ENCODE results near the gene FOXB1.

DNA sequence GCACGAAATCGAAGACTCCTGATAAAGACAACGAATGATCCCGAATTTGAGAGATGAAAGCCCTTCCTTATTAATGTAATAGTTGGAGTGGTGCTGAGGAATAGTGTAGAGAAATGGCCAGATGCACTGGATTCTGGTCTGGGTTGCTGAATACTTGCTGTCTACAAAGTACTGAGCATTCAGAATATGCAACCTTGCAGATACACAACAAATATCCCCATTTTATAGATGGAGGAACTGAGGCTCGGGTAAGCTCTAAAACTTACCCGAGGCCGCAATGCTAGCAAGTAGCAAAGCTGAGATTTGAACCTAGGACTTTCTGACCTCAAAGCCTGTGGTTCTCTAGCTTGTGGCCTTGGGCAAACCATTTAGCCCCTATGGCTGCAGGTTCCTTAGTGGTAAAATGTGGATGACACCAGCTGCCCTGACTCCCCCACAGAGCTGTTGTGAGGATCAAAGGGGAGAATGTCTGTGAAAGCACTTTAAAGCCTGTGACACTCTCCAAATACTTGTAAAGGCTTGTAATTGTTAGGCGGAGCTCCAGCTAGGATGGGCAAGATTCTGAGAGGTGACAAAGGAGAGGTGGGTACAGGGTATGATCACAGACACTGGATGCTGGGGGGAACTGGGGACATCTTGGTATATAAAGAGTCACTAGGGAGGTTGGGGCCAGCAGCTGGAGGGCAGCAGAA, 39.8 kb downstream of the FOXB1 start:
- no peak for TF ChIP-seq POLR2A (IDR thresholded peaks at IDR 0.05)
- TF ChIP-seq, protein P1, sequence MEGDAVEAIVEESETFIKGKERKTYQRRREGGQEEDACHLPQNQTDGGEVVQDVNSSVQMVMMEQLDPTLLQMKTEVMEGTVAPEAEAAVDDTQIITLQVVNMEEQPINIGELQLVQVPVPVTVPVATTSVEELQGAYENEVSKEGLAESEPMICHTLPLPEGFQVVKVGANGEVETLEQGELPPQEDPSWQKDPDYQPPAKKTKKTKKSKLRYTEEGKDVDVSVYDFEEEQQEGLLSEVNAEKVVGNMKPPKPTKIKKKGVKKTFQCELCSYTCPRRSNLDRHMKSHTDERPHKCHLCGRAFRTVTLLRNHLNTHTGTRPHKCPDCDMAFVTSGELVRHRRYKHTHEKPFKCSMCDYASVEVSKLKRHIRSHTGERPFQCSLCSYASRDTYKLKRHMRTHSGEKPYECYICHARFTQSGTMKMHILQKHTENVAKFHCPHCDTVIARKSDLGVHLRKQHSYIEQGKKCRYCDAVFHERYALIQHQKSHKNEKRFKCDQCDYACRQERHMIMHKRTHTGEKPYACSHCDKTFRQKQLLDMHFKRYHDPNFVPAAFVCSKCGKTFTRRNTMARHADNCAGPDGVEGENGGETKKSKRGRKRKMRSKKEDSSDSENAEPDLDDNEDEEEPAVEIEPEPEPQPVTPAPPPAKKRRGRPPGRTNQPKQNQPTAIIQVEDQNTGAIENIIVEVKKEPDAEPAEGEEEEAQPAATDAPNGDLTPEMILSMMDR (IDR thresholded peaks at IDR 0.05), result no peak
